Glutamatergic neuron (in vitro differentiated cells): ENCODE results near the gene PRSS33. TPM values are rescaled to one million over a fixed set of nuclear protein-coding genes. Genes with fewer than 3 reads are reported as not detected.

Experiments used
- DNase-seq: peaks from one replicate; pipeline ENCODE4 v3.0.0; 2022
- H3K27ac Mint-ChIP-seq: one replicate; pipeline ENCODE4 v1.8.0; 2020; ENCODE audit warnings: mild to moderate bottlenecking, mixed read lengths, inconsistent platforms; ENCODE audit not compliant: unreplicated experiment
- H3K27me3 Mint-ChIP-seq: one replicate; pipeline ENCODE4 v1.8.0; 2020; ENCODE audit warnings: mild to moderate bottlenecking, moderate library complexity, mixed read lengths, inconsistent platforms; ENCODE audit not compliant: unreplicated experiment
- H3K36me3 Mint-ChIP-seq: one replicate; pipeline ENCODE4 v1.8.0; 2020; ENCODE audit warnings: mild to moderate bottlenecking, mixed read lengths, inconsistent platforms; ENCODE audit not compliant: unreplicated experiment
- H3K4me1 Mint-ChIP-seq: one replicate; pipeline ENCODE4 v1.8.0; 2020; ENCODE audit warnings: mild to moderate bottlenecking, low read depth, mixed read lengths, inconsistent platforms; ENCODE audit not compliant: unreplicated experiment
- H3K4me3 Mint-ChIP-seq: one replicate; pipeline ENCODE4 v1.8.0; 2020; ENCODE audit warnings: mild to moderate bottlenecking, mixed read lengths, inconsistent platforms; ENCODE audit not compliant: unreplicated experiment
- H3K9me3 Mint-ChIP-seq: one replicate; pipeline ENCODE4 v1.8.0; 2020; ENCODE audit warnings: mild to moderate bottlenecking, moderate library complexity, mixed read lengths, inconsistent platforms; ENCODE audit not compliant: unreplicated experiment
- total RNA-seq: library from RNA; stranded (reverse); fragmentation: NEBNext Ultra II Directional; extraction: Animal tissue kit (Norgen Biotek cat#: 25700); gene quantifications from one replicate; pipeline ENCODE4 v1.2.1, GENCODE V29; 2021; ENCODE audit not compliant: unreplicated experiment
- TF ChIP-seq, protein P1 (sequence below): fragments of 200-600 bp; sonication (generic); IDR thresholded peaks from one replicate; pipeline ENCODE4 v1.5.0; 2021; ENCODE audit not compliant: partially characterized antibody, unreplicated experiment

Gene PRSS33
- total RNA-seq, 1 donor from 2014 or later, result 0.39 TPM

DNA sequence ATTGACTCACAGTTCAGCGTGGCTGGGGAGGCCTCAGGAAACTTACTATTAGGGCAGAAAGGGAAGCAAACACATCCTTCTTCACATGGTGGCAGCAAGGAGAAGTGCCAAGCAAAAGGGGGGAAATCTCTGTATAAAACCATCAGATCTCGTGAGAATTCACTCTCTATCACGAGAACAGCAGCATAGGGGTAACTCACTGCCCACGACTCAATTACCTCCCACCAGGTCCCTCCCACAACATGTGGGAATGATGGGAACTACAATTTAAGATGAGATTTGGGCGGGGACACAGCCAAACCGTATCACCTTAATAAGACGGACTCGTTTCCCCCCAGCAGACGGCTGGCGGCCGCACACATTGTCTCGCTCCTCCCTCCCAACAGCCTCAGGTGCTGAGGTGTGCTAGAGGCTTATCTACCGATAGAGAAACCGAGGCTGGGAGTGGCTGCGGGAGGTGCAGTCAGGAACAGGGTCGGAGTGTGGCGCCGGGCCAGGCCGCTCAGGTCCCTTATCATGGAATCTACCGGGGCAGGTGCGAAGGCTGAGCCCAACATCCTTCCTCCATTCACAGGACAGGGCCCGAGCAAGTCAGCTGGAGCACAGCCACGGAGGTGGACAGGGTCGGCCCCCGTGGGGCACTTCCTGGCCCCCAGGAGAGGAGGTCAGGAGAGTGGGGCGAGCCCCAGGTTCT, 37.8 kb upstream of the PRSS33 start:
- peaks cover 14% of the 10 kb centered on the region for H3K27me3 Mint-ChIP-seq
- no peaks in the 10 kb centered on the region for H3K36me3 Mint-ChIP-seq
- no peak for DNase-seq
- peaks cover 3% of the 10 kb centered on the region for H3K9me3 Mint-ChIP-seq
- TF ChIP-seq, protein P1, sequence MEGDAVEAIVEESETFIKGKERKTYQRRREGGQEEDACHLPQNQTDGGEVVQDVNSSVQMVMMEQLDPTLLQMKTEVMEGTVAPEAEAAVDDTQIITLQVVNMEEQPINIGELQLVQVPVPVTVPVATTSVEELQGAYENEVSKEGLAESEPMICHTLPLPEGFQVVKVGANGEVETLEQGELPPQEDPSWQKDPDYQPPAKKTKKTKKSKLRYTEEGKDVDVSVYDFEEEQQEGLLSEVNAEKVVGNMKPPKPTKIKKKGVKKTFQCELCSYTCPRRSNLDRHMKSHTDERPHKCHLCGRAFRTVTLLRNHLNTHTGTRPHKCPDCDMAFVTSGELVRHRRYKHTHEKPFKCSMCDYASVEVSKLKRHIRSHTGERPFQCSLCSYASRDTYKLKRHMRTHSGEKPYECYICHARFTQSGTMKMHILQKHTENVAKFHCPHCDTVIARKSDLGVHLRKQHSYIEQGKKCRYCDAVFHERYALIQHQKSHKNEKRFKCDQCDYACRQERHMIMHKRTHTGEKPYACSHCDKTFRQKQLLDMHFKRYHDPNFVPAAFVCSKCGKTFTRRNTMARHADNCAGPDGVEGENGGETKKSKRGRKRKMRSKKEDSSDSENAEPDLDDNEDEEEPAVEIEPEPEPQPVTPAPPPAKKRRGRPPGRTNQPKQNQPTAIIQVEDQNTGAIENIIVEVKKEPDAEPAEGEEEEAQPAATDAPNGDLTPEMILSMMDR, result no peak
- H3K4me3 Mint-ChIP-seq, result peak overlapping the region; percentile 8
- no peak overlapping the region for H3K27ac Mint-ChIP-seq
- peaks cover 6% of the 10 kb centered on the region for H3K4me1 Mint-ChIP-seq

DNA sequence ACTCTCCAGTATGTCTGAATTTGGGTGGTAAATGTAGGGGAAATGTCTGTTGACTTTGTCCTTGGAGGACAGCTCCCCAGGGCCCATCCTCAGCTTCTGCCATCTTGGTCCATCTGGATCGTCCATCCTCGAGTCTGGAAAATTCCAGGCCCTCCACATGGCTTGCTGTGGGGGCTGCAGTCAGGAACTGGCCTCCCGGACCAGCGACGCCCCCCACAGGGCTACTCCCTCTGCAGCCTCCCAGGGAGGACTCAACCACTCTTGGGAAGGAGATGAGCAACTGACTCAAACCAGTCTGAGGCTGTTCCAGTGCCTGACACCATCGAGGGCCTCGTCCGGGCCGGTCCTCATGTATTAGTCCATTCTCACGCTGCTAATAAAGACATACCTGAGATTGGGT, 37.3 kb upstream of the PRSS33 start:
- Mint-ChIP-seq H3K9me3 (peaks cover 3% of the 10 kb centered on the region), H3K4me1 (peaks cover 6% of the 10 kb centered on the region), H3K4me3 (peak overlapping the region; percentile 8), H3K36me3 (no peaks in the 10 kb centered on the region), H3K27me3 (peaks cover 14% of the 10 kb centered on the region), H3K27ac (no peak overlapping the region)
- TF ChIP-seq, protein P1, result no peak
- DNase-seq, result no peak

DNA sequence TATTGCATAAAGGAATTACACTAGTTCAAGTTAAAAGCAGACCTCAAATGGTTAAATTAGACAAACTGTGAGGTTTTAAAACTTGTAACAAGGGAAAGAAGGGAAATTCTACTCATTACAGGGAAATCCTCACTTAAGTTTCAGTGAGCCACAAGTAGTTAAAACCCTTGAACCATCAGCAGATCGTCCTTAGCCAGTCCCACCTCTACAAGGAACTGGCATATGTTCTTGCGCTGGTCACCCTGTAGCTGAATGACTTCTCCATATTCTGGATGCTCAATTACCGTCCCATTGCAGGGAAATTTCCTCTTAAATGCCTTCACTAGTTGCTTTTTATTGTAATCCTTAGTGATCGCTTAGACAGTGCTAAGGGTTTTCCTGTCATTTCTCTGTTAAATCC, 35.1 kb upstream of the PRSS33 start:
- H3K27me3 Mint-ChIP-seq, result peaks cover 12% of the 10 kb centered on the region
- no peaks in the 10 kb centered on the region for H3K36me3 Mint-ChIP-seq
- no peak overlapping the region for H3K27ac Mint-ChIP-seq
- peaks cover 3% of the 10 kb centered on the region for H3K9me3 Mint-ChIP-seq
- H3K4me1 Mint-ChIP-seq, result peaks cover 7% of the 10 kb centered on the region
- no peak overlapping the region for H3K4me3 Mint-ChIP-seq
- TF ChIP-seq, protein P1, result no peak
- no peak for DNase-seq

DNA sequence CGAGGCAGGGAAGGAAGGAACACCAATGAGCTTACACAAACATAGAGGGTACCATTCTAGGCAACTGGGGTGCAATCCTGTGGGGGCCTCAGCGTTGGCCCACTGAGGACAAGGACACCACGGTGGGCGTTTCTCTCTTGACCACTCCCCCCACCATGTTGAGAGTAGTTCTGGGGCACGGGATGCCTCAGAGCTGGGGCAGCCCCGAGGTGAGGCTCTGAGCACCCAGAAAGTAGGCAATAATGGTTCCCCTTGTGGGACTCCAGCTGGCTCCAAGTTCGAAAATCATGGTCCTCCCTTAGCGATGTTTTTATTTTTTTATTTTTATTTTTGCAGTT, 34.8 kb upstream of the PRSS33 start:
- Mint-ChIP-seq H3K27me3 (peaks cover 12% of the 10 kb centered on the region), H3K36me3 (no peaks in the 10 kb centered on the region), H3K9me3 (peaks cover 3% of the 10 kb centered on the region), H3K27ac (no peak overlapping the region), H3K4me3 (no peak overlapping the region), H3K4me1 (peaks cover 7% of the 10 kb centered on the region)
- TF ChIP-seq, protein P1, result no peak
- no peak for DNase-seq

DNA sequence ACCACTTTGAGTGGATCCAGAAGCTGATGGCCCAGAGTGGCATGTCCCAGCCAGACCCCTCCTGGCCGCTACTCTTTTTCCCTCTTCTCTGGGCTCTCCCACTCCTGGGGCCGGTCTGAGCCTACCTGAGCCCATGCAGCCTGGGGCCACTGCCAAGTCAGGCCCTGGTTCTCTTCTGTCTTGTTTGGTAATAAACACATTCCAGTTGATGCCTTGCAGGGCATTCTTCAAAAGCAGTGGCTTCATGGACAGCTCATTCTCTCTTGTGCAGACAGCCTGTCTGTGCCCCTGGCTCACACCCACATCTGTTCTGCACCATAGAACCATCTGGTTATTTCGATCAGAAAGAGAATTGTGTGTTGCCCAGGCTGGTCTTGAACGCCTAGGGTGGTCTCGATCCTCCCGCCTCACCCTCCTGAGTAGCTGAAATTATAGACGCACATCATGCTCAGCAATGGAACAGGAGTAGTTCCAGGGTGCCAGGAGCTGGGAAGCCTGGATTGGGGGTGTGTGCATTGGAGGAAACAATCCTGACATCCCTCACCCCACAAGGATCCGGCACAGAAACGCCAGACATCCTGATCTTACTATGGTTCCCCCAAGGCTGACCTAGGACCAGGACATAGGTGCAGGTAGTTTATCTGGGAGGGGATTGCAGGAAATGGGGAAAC, 34.3 kb upstream of the PRSS33 start:
- DNase-seq, result no peak
- Mint-ChIP-seq H3K4me3 (no peak overlapping the region), H3K4me1 (peaks cover 7% of the 10 kb centered on the region), H3K9me3 (peaks cover 3% of the 10 kb centered on the region), H3K27me3 (peaks cover 12% of the 10 kb centered on the region), H3K27ac (no peak overlapping the region), H3K36me3 (no peaks in the 10 kb centered on the region)
- TF ChIP-seq, protein P1, result no peak
